Posterior vena cava (tissue), 2 donors: ENCODE results near the gene CILP. TPM values are rescaled to one million over a fixed set of nuclear protein-coding genes. Genes with fewer than 3 reads are reported as not detected.
"Not testable (repeated sequence)": the region's sequence is repeated elsewhere in the genome, so short reads cannot be mapped to it uniquely, and the experiment has no call there.

Experiments
- DNase-seq: peaks from one replicate; pipeline ENCODE4 v3.0.0-alpha.2; 2020; ENCODE audit warnings: low spot score
- intact Hi-C, 2 donors: fragments of 100-400 bp; cut with DNase I; formaldehyde crosslinking; loops; one replicate each; pipeline versions ENCODE4 v1.14.1 to v1.14.2; 2022 to 2023
- total RNA-seq, 2 donors: library from RNA; stranded (reverse); fragmentation: NEBNext Ultra II Directional; extraction: Animal tissue kit (Norgen Biotek cat#: 25700); gene quantifications; one replicate each; pipeline ENCODE4 v1.2.1, GENCODE V29; 2021
- donor health status: DM: yes; HTN: yes; CAD: no.
- donor health status: DM: yes; HTN: yes; CAD: no.

CILP gene
- total RNA-seq, 2 donors from 2014 or later = 9.6 to 43.4 TPM

DNA sequence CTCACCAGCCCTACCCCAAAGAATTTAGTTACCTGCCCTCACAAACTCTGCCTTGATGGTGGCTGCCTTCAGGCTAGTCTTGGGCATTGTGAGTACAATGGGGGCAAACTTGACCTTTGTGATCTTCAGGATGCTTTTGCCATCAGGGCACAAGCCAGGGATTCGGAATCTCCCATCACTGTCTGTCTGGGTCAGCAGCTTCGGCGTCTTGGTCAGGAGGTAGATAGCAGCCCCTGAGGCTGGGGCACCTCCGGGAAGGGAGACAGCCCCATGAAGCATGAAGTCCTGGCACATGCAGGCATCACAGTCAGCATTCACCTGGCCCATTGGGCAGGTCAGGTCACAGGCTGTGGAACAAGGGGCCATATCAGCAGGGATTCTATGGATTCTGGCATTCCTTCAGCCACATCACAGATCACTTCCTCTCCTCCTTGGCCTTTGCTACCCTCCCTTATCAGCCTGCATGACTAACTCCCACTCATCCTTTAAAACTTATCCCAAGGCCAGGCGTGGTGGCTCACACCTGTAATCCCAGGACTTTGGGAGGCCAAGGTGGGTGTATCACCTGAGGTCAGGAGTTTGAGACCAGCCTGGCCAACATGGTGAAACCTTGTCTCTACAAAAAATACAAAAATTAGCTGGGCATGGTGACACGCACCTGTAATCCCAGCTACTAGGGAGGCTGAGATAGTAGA, 6.9 kb downstream of the CILP start:
- DNase-seq = peak; percentile 53
- intact Hi-C loops = no loop called here

DNA sequence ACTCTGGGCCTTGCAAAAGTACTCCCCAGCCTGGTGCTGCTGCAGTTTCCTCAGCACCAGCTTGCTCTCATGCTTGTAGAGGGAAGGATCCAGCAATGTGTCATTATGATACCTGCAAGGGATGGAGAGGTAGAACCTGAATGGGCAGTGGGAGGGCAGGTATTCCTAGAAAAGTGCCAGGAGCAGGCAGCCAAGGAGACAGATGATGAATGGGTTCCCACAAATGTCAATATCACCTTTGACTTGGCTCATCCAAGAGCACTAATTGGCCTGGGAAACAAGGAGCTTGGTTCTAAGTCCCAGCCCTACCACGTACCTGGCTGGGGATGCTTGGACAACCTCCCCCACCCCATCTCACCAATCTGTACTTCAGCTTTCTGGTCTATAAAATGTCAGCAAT, 9.4 kb downstream of the CILP start:
- intact Hi-C loops = no loop called here
- peak; percentile 44 for DNase-seq

DNA sequence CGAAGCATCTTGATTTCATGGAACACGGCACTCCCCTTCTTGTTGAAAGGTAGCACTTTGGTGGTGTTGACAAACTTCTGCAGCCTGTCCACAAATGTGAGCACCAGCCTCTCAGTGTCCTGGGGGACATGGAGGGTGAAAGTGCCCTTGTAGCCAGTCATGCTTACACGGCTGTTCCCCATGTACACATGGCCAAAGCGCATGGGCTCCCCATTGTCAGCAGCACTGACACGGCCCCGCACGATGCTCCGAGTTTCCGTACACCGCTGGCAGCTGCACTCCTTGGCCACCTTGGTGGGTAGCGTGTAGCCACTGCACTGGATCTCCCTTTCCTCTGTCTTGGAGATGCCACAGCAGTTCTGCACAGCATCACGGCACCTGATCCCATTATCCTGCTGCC, 12.7 kb downstream of the CILP start:
- DNase-seq = peak; percentile 48
- intact Hi-C loops = loop anchor here in 1 of 2 donors (5.0 kb wide), 1 partner anchor 44 kb away; no protein-coding TSS in a partner anchor

DNA sequence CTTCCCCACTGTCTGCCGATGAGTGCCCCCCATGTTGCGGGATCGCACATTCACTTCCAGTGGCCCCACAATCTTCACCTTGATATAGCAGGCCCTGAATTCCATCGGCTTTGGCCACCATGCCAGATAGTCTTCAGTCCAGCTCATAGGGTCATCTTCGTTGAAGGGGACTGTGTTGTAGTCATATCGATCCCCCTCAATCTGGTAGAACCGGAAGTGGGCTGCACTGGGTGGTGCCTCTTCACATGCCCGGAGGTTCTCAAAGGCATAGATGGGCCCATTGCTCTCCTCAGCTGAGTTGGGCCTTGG, 14.0 kb downstream of the CILP start:
- DNase-seq = no peak

DNA sequence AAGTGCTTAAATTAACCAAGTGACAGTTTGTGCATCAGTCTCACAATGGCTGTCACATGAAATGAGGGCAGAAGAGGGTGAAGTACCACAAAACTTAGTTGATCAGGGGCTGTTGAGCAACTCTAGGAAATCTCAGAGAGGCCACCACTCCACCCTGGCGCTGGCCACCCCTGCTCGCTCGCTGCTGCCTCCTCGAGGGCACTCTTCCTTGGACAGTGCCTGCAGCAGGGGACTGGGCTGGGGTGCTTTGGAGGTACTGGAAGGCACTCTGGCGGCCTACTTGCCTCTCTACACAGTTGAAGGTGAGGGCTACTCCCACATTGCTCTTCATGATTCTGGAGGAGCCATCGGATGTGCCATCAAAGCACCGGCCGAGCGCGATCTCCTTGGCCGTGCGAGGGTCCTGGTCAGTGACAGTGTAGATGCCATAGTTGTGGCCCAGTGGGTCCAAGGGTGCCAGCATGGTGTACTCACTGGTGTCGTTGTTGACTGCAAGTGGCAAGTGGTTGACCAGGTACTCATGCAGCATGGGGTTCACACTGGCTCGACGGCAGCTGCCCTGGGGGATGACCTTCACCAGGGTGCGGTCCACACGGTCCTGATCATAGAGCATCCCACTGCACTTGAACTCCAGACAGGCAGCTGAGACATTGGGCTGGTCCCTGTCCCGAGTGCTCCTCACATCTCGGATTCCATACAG, 14.5 kb downstream of the CILP start:
- intact Hi-C loops = loop anchor here in 1 of 2 donors (5.0 kb wide), 1 partner anchor 46 kb away; no protein-coding TSS in a partner anchor
- DNase-seq = peak; percentile 70

More for the DNA sequence above, 14.0 kb downstream of the CILP start:
- intact Hi-C loops = loop anchor here in 1 of 2 donors (5.0 kb wide), 1 partner anchor 45 kb away; no protein-coding TSS in a partner anchor

DNA sequence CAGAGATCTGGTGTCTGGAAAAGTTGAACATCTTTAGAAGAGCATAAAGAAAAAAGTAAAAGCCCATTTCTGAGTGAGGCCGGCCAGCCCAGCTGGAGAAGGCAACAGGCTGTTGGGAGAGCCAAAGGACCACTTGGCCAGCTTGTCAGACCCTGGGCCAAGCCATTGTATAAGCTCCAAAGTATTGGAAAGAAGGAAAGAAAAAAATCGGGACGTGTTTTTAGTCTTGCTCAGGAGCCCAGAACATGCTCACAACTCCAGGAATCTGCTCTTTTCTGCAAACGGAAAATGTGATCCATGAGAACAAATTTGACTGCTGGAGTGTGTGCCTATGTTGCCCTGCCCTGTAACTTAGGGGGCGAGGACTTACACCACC, 15.7 kb downstream of the CILP start:
- DNase-seq = peak; percentile 81
- intact Hi-C loops = loop anchor here in 1 of 2 donors (5.0 kb wide), 1 partner anchor 47 kb away; no protein-coding TSS in a partner anchor

DNA sequence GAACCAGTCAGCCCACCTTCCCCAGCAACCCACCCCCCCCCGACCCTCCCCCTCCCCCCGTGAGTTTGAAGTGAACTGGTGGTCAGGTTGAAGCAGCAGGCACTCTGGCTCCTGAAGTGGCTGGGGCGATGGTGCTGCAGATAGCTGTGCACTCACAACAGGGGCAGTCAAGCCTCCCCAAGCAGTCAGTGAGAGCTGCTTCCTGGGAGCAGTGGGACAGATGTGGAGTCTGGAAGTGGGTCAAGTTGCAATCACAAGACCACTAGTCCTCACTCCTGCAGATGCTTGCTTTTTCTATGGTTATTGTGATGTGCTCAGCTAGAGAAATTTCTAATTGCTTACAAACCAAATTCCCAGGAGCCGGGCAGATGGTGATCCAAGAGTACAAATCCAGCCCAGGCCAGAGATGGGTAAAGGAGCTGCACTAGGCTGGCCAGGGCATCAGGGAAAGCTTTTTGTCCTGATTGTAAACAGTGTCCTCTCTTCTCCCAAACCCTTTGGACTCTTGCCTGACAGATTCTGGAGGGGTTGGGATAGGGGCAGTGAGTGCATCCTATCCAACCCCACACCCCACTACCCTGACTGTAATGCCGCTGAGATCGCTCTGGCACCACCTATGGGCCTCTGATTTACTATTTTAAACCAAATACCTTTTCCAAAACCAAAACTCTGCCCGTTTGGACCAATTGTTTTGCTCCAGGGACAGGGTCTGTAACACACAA, 16.3 kb downstream of the CILP start:
- peak; percentile 74 for DNase-seq
- intact Hi-C loops = loop anchor here (5.0 kb wide), 2 partner anchors 47 to 77 kb away; no protein-coding TSS in a partner anchor

DNA sequence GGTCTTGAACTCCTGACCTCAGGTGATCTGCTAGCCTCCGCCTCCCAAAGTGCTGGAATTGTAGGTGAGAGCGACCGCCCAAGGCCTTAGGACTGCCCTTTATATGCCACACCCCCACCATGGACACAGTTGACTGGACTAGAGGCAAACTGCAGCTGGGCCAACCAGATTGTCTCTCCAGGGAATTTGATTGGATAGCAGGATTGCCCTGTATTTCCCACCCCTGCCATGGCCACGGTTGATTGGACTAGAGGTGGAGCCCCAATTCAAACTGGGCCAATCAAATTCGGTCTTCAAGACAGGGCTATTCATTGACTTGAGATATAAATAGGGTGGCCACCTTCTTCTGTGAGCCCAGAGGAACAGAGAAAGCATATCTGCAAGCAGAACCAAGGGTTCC, 19.3 kb downstream of the CILP start:
- DNase-seq = peak; percentile 40
- intact Hi-C loops = loop anchor here in 1 of 2 donors (5.0 kb wide), 1 partner anchor 80 kb away; no protein-coding TSS in a partner anchor

DNA sequence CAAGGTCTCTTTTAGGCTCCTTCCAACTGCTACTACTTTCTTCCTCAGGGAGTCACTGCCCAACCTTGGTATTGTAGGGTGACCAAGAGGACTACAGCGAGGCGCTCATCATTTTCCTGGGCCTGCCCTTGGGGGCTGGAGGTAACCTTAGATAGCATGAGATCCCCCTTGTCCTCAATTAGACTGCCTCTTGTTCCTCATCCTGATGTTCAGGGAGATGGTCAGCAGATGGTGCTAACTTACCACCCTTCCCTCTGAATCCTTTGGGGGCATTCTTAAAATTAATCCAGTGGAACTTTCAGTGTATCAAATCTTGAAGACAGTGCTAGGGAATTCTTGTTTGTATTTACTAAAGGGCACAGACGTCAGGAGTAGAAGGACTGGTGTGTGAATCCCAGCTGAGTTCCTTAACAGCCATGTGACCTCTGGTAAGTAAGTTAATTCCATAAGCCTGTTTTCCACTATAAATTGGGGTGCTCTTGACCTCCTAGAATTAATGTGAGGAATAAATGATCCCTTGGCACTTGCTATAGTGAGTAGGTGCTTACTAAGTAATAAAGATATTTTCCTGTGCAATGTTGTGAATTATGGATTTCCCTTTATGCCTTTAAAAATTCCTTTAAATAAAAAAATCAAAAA, 22.1 kb downstream of the CILP start:
- peak; percentile 28 for DNase-seq
- intact Hi-C loops = loop anchor here in 1 of 2 donors (5.0 kb wide), 1 partner anchor 83 kb away; no protein-coding TSS in a partner anchor

DNA sequence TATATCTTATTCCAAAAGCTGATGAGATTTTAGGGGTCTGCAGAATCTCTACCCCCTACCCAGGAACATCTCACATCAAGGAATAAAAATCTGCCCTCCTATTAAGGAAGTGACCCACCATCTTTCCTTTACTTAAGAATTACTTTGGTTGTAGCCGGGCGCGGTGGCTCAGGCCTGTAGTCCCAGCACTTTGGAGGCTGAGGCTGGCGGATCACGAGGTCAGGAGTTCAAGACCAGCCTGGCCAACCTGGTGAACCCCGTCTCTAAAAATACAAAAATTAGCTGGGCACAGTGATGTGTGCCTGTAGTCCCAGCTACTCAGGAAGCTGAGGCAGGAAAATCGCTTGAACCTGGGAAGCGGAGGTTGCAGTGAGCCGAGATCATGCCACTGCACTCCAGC, 22.8 kb downstream of the CILP start:
- intact Hi-C loops = loop anchor here in 1 of 2 donors (5.0 kb wide), 1 partner anchor 84 kb away; no protein-coding TSS in a partner anchor
- DNase-seq = peak; percentile 20

DNA sequence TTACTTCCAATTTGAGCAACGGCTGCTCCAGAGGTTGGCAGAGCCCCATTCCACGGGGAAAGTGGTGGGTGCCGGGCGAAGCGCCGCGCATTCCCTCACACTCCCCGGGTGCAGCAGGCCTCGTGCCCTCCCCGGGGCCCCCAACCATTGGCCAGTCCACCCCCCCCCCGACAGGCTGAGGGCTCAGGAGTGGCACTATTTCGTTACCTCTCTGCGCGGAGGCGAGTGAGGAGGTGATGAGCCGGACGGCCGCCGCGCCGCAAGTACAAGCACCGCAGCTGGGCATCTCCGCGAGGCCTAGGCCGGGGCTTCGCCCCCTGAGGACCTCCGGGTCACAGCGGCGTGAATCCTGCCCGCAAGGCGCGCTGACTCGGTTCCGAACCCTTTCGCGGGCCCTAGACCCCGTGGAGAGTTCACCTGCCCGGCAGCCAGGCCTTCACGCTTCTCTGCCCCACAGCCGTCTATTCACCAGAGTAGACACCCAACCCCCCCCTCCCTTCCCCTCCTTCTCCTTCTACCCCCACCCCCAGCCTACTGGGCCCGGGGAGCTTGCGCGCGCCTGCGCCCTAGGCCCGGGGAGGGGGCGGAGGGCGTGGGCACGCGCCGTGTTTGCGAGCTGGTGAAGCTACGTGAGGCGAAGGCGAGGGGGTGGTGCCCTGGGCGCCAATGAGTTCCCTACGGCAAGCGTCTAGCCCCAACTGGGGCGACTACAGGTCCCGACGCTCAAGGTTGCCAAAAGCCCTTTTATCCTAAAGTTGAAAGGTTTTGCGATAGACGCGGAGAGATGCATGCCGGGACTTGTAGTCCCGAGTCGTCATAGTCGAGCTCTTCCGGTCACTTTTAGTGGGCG, 26.2 kb downstream of the CILP start, which contains the start of gene CLPX:
Gene CLPX (minus strand): TSS at position 475 of the 850 bp plus-strand sequence. CDS start 189 bp downstream, at position 286.
- intact Hi-C loops = loop anchor here in 1 of 2 donors (5.0 kb wide), 1 partner anchor 87 kb away; no protein-coding TSS in a partner anchor
- DNase-seq = peak; percentile 98

DNA sequence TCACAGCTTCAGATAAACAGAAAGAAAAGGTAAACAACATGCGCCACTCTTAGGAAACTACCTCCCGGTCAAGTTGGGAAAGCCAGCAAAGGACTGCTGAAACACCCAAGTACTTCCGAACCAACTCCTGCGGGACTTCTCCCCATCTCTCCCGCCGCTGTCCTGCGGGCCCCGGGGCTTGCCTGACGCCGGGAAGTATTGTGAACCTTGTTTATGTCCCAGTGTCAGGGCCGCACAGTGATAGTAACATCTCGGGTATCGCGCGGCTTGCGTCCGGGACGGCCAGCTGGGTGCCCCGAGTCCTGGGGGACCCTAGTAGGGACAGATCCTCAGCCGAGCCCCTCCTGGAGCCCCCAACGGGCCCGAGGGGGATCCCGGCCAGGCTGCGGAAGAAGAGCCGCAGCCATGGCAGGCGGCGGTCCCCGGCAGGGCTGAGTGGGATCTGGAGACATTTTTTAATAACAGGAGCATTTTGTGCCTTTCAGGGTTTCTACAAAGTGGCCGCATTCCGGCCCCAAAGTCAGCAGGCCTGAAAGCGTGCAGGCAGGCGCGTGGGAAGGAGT, 26.9 kb downstream of the CILP start:
- peak; percentile 87 for DNase-seq
- intact Hi-C loops = no loop called here

DNA sequence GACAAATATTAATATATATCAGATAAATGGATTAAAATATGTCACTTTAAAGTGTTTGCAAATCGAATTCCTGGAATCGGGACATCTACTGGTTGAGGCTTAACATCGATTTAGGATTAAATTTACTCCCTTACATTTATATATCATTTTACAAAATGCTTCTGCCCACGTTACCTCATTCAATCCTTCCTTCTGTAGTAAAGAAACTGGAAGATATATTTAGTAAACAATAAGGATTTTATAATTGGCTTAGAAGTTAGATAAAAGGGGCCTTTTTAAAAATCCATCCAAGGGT, 27.5 kb downstream of the CILP start:
- intact Hi-C loops = no loop called here
- no peak for DNase-seq

DNA sequence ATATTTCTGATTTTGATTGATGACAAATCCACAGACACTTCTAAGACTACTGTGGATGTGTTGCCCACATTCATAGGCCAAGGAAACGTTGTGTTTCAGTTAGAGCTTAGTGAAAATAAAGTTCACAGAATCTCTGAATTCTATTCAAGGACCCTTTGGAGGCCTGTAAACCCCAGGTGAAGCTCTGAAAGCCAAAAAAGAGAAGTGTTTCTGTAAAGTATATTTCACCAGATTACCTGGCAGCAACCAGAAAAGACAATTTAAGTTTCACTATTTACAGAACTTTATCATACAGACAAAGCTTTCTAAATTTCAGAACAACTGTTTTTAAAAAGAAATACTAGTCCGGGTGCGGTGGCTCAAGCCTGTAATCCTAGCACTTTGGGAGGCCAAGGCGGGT, 28.7 kb downstream of the CILP start:
- intact Hi-C loops = no loop called here
- DNase-seq = no peak

DNA sequence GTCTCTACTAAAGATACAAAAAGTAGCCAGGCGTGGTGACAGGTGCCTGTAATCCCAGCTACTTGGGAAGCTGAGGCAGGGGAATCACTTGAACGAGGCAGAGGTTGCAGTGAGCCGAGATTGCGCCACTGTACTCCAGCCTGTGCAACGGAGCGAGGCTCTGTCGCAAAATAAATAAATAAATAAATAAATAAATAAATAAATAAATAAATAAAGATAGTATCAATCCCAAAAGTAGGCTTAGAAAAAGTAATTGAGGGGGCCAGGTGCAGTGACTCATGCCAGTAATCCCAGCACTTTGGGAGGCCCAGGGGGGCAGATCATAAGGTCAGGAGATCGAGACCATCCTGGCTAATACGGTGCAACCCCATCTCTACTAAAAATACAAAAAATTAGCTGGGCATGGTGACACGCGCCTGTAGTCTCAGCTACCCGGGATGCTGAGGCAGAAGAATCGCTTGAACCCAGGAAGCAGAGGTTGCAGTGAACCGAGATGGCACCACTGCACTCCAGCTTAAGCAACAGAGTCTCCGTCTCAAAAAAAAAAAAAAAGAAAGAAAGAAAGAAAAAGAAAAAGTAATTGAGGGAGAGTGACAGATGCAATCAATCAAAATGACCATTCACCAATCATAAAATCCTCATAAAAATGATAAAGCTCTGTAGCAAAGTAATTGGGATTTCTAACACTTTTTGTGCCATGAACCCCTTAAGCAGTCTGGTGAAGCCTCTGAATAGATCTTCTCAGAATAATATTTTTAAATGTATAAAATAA, 29.5 kb downstream of the CILP start:
- DNase-seq, intact Hi-C loops: not testable (repeated sequence)

DNA sequence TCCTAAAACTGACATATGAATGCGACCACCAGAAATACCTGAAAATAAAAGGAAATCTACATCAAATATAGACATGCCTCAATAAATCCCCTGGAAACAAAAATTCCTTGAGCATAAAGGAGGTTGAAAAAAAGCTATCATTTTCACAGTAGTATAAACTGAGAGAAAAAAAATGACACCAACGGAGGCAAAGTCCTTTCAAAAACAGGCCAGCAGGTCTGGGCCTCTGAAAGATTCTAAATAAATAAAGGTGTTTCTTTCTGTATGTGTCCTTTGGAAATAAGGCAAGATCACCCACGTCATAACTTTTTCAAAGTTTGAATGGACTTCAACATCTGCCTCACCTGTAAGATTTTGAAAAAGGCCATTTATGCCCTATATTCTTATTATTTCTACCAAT, 31.1 kb downstream of the CILP start:
- no peak for DNase-seq
- intact Hi-C loops = no loop called here

DNA sequence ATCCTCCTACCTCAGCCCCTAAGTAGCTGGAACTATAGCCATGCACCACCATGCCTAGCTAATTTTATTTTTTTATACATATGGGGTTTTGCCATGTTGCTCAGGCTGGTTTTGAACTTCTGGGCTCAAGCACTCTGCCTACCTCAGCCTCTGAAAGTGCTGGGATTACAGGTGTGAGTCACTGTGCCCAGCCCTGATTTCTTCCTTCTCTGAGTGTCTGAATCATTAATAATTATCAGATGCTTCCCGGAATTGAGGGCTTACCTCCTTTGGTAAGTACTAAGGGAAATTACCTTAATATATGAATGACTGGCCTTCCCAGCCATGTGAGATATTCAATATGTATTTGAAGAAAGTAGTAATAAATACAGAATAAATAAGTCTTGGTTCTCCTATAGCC, 33.4 kb downstream of the CILP start:
- DNase-seq = no peak
- intact Hi-C loops = no loop called here
